HG03378 (cell line): ENCODE results near the gene CXCR4.

Source experiments
- ATAC-seq: cut with Tn5 transposase; IDR thresholded peaks from one replicate; pipeline ENCODE4 v1.9.1; 2021; ENCODE audit warnings: mild to moderate bottlenecking, moderate library complexity; ENCODE audit not compliant: unreplicated experiment

The CXCR4 gene

DNA sequence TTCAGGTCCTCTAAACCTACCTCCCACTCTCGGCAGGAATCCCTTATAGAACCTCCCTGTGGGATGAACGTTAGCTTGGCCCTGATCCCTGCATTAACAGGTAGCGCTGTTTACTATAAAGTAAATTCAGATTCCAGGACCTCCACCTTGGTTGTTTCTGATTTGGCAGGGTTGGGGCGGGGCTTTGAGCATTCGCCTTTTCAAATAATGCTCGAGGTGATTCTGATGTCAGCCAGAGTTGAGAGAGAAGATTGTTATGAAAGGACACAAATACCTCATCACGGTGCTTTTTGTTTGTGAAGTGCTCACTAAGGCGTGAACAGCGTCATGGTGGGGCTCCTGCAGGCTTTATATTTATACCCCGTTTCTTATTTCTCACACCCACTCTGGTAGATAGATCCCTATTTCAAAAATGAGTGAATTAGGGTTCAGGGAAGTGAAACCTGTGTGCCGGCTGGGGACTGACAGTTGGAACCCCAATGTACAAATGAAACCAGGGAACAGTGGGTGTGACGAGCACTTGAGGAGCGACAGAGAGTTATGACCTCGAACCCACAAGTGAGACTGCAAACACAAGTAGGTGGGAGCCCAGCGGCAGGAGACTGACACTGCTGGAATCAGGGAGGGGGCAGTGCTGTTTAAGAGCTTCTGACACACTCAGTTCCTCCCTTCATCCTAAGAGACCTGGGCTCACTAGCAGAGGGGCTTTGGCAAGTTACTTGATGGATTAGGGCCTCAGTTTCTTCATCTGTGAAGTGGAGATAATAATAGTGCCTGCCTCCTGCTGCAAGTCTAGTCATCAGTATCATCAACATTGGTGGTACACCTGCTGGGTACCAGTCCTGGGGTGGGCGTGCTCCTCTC is 14.2 kb upstream of the CXCR4 start:
- peak; percentile 84 for ATAC-seq

DNA sequence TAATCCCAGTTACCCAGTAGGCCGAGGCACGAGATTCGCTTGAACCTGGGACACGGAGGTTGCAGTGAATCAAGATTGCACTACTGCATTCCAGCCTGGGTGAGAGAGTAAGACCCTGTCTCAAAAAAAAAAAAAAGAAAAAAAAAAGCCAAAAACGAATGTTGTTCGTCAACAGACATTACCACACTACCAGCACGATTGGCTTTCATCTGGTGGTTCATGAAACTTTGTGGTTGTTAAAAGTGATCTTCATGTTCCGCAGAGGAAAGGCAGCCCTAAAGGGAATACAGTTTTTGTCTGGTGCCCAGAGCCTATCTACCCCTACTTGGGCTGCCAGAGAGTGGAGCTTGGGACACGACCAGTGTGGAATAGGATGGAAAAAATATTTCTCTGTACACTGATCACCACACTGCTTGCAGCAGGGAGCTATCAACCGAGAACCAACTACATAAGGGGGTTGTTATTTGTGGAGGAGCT is 13.6 kb upstream of the CXCR4 start:
- ATAC-seq: peak; percentile 0

DNA sequence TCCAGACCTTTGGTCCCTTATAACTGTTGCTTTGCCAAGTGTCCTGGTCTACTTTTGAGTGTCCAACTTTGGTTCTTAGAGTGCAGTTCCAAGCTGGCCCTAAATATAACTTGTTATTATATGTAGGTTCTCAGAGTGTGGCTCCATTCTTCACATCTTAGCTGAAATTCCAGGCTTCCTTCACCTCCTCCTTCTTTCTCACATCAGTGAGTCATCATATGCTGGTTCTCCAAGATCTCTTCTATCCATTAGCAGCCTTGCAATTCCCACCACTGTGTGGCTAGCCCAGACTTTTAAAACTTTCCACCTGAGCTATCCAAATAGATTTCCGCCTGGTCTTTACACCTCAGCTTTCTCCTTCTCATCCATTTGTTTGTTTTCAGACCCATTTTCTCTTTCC is 12.6 kb upstream of the CXCR4 start:
- no peak for ATAC-seq

DNA sequence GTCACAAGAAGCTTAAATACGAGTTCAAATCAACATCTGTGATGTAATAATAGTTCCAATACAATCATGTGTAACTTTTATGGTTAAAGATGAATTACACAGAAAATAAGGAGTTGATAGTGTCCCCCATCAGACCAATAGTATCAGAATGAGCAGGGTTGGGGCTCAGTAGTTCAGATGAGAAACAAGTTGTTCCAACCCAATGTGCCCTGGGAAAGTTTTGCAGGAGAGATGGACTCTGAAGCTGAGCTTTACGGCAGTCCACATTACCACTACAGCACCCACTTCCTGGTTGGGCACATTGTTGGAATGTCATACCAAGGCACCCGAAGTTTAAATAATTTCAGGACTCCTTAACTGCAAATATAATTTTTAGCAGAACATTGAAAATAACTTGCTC is 12.1 kb upstream of the CXCR4 start:
- ATAC-seq: no peak

DNA sequence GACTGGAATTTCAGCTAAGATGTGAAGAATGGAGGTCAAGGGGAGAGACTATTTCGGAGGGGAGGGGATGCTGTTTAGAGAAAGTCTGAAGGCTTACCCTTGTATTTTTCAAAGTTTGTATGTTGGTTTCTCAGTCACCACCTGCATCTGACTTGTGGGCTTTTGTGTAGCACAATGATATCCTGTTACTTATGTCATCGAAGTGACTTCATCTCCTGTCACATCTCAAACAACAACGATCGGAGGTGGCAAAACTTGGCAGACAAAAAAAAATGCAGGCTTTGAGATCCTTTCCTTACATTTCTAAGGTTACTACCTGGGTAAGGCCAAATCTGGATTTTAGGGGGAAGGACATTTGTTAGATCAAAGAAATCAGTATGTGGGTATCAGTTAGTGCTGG is 11.7 kb upstream of the CXCR4 start:
- no peak for ATAC-seq

DNA sequence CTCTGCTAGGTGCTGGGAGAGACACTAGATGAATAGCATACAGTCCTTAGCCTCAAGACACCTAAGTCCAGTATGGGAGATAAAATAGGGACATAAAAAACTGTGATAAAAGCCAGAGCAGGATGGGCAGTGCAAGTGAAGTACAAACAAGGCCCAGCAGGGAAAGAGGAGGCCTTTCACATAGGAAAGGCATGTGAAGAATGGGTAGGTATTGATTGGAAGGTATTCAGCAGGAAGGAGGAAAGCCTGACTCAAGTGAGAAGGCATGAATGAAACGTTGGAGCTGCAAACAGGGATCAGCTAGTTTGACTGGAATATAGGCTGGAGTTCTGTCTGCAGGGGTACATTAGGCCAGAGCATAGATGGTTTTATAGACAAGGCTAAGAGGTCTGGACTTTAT is 11.0 kb upstream of the CXCR4 start:
- ATAC-seq: no peak

DNA sequence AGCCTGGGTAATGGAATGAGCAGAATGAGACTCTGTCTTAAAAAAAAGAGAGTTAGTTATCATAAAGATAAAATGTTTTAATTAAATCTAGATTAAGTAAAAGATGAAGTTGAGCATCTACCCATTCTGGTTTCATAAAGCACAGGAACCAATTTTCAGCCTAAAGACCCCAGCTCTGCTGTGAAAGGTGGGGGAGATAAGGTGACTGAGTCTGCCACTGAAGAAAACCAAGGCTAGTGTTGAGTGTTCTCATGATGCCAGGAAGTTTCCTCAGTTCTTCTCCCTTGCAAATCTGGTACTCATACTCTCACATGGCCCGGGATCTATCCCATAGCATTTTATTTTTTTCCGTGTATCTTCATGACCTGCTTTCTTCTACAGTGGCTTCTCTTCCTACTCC is 10.4 kb upstream of the CXCR4 start:
- no peak for ATAC-seq

DNA sequence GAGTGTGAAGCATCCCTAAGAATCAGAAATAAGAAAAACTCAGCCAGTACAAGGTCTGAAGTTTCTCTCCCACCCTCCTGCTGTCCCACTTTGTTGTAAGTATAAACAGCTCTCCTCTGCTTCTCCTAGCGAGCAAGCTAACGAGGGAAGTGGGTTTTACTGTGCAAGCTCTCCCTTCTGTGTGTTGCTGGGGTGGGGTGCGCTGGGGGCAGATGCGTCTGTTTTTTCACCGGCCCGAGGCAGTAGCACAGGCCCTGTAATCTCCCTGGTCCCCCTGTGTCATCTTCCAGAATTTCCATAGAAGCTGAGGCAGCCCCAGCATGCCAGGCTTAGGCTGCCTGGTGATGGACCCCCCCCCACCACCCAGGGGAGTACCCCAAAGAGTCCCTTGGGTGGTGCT is 9.4 kb upstream of the CXCR4 start:
- no peak for ATAC-seq

DNA sequence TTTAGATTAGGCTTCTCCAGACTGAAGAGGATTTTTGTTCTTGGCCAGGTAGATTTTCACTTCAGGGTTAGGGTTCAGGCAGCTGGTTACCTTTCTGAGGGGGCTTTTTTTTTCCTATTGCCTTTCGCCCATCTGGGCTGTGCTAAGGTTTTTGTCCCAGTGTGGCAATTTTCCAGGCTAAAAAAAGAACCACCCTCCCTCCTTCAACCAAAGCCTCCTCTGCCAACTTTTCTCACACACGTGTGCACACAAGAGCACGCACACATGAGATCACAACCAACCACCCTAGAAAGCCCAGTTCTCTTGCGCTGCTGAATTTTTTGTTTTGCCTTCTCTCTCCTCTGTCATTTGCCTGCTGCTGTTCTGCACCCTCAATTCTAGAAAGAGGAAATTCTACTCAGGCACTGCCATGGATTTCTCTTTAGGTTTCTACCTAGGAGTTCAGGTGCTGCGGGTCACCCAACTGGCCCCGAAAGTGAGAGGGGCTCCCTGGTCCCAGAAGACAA is 8.5 kb upstream of the CXCR4 start:
- ATAC-seq: no peak

DNA sequence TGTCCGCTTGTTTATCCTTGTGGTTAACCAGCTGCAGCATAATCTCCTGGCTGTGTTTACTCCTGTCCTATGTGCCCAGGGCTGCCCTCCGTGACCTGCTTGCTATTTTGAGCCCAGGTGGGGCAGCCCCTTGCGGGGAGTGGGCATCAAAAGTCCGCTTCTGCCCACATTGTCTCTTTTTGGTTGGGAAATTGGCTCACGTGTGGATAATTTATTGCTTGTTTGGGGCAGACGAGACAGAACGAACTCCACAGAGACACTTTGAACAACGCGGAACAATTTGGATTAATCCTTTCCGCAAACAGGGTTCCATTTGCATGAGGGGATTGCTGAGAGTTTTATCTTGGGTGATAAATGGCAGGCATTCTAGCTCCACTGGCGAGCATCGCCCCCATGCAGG is 8.1 kb upstream of the CXCR4 start:
- ATAC-seq: no peak

DNA sequence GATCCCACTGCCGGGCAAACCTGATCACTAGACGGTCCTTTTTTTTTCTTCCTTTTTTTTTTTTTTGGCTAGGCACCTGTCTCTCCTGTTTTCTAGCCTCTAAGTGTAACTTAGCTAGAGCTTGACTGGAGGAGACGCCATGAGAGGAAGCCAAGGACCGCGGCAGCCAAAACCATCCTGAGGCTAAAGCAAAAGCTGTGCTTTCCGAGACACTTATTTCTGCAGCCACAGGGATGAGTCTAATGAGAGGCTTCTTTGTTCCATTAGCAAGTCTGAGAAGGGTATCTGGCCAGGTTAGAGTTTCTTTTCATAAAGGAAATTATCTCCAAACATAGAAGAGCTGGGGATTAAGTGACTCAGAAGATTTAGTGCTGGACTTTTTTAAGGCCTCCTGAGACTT is 7.3 kb upstream of the CXCR4 start:
- ATAC-seq: no peak

DNA sequence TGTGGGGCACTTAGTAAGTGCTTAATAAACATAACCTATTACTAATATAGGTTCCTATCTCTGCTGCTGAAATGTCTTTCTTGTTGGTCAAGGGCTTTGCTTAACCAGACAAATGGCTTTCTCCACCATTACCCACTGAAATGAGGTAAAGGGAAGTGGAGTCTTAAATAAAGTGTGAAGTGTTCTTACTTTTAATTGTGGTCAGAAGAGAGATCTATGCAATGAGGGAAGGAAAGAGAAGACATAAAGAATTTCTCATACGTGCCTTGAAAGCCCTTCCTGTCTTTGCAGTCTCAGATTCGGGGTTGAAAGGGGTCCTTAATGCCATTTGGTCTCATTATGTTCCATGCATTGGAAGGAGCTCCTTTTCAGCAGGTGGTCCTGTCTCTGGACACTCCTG is 6.9 kb upstream of the CXCR4 start:
- ATAC-seq: no peak

DNA sequence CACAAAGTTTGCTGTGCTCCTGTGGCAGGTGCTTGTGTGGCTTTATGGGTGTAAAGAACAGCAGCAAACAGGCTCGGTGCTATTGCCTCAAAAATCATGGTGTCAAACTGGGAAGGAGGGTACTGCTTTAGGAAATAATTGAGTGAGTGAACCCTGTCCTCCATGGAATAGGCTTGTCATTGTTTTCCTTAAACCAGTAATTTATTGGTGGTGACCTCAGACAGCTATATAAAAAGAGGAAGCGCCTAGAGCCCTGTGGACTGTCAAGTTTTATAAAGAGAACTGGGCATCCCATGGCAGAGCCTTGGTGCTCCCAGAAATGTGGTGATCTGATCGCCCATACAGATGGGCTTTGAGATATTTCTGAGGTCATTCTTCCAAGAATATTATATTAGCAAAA is 4.7 kb upstream of the CXCR4 start:
- no peak for ATAC-seq

DNA sequence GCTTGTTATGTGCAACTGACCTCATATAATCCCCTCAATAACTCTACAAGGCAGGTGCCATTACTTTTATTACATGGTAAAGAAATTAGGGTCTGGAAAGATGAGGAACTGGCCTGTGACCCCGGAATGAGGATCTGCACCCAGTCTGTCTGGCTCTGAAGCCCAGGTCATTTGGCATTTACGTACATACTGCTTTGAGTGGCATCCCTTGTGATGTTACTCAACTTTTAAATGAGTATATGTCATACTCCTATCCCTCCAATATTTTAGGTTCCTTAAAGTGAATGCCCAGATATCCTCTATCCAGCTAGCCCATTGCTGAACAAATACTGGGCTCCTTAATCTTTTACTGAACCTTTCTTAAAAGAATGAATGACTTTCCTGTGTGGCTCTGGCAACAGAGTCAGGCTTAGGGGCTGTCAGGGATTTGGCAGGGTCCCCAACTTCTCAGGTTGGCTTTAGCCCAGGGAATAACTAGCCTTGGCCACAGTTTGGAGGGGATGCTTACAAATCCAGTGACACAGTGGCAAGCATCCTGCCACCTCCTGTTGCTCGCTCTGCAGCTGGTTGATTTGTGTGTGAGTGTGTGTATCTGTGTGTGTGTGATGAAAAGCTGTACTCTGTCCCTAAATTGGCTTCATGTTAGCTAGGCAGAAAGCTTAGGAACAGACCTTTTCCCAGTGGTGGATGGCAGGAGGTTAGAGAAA is 3.4 kb upstream of the CXCR4 start:
- ATAC-seq: no peak

DNA sequence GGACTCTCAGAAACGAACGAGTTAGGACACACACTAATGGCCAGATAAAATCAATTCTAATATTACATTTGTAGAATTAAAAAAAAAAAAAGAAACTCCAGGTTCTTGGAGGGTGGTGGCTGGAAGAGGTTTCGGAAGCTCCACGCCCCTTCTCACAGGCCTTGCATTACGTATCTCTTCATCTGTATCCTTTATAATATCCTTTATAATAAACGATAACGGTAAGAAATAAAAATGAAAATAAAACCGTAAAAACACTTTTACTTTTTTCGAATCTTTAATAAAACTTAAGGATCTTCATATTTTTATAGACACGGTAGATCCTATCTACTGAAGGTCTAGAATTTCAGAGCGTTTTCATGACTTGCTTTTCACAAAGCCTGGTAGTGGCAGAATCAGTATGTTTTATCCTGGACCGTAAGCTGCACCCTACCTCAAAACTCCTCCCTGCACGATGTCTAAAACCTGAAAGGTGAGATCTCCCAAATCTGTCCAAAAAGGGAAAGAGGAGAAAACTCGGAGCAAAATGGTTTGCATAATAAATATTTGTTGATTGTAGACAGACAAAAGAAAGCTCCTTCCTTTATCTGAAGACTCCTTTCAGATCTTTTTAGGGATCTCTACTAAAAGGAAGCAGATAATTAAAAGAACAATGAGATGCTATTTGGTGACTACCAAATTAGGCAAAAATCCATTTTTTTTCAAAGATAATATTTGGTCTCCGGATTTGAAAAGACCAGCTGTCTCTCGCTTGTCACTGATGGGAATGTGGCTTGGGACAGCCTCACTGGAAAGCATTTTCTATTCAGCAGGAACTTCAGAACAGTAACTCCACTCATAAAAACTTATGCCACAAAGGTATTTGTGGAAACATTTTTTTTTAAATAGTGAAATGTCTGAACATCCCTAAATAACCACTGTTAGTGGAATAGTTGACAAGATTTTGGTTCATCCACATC is 2.0 kb upstream of the CXCR4 start:
- no peak for ATAC-seq

DNA sequence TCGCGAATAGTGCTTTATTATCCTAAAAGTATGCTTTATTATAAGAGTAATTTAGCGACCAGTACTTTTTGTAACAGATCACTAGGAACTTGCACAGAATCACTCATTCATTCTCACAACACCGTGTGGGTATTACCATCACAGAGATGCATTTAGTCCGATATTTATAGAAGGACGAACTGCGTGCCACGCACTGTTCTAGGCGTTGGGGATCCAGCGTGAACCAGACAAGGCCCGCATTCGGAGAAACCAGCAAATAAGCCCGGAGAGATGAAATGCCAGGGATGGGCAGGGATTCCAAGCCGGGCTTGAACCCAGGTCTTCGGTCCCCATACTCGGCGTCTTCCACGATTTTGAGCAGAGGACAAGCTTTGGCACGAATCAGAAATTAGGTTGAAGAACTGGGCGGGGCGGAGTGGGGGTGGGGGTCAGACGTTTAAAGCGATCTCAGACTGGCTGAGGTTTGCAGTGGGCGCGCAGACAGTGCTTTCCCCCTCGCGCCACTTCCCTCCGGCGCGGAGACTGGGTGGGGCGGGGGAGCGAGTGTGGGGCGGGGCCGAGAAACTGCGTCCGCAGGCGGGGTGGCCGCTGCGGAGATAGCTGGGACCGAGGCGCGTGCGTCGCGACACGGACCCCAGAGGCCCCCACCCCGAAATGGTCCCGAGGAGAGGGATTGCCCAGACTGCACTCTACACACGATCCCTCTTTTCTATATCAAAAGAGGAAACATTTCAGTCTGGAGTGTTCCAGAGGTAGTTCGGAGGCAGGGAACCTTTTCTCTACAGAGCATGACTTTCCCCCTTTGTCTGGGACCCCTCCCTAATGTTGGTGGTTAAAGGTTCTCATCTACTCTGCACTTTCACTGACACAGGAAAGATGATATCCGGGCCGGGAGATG is 1.1 kb upstream of the CXCR4 start:
- ATAC-seq: no peak

DNA sequence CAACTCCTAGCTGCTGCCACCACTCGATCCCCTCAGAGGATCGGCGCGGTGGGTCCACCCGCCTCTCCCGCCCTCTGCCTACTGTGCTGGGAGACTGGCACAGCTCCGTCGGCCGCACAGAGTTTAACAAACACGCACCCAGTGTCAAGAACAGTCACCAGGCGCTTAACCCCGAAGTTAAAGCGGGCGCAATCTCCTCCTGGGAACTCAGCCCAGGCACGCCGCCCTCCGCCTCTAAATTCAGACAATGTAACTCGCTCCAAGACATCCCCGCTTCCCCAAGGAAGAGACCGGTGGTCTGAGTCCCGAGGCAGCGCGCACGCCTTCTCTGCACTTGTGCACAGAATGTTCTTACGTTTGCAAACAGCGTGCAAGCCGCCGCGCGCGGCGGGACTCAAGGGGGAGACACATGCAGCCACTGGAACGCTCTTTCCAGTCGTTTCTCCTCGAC is 533 bp downstream of the CXCR4 start:
- ATAC-seq: peak; percentile 5

DNA sequence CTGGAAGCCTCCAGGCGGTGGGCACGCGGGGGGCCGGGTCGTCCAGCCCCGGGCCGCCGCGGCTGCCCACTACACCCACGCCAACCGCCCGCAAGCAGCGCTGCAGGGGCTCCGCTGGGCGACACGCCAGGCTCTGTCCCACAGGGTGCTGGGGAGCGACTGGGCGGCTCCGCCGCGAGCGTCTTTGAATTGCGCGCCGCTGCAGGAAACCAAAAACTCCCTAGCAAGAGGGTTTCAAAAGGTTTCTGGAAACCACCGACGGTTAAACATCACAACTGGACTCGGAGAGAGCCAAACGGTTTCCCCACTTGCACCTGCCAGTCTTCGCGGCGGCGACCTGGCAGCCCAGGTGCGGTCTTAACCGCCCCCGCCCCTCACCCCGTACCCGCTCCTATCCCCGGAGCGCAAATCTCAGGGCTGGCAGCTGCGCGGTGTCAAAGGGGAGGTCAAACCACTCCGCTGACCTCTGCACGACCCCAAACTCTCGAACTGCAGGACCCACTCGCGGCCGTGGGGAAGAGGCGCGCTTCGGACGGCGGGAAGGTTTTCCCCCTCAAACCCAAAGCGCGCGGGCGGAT is 1.0 kb downstream of the CXCR4 start:
- peak; percentile 64 for ATAC-seq

DNA sequence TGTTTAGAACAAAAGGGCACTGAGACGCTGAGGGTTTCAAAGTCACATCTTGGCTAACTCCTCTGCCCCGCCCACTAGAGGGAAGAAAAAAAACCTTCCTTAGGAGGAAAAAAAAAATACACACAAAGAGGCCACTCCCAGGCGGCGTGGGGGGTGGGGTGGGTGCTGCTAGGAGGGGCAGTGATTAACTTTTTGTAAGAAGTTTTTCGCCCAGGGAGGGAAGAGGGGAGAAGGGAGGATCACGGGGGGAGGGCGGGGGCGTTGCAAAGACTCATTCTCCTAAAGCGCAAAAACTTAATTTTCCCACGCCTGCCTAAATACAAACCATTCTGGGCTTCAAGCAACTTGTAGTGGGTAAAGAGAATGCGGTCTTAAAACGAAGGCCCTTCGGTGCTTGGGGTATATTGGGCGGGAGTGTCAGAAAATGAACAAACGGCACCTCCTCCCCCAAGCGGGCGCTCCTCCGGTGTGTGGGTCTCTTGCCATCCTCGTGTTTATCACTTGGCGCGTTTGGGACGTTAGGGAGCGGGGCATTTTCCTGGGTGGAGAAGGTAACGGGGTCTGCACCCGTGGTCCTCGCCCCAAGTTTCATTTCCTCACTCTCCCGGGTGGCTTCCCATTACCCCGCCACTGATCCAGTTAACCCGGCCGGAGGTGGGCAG is 1.7 kb downstream of the CXCR4 start:
- peak; percentile 10 for ATAC-seq
